ENCODE measurements around the gene TBATA. TPM values are rescaled to one million over a fixed set of nuclear protein-coding genes. Genes with fewer than 3 reads are reported as not detected.

TBATA gene
- total RNA-seq, 1 experiment from 2014 or later = not detected

GRCh38 chr10:70744617-70745143 is 40.5 kb downstream of the TBATA start:
- no peaks in the 10 kb centered on the region for H3K4me1 Mint-ChIP-seq
- POLR2A ChIA-PET = interaction anchor here (0.5 kb wide), 1 partner anchor 1442 kb away, joined by 4 read pairs; no protein-coding TSS in a partner anchor
- peaks cover 7% of the 10 kb centered on the region for H3K9me3 Mint-ChIP-seq
- H3K36me3 Mint-ChIP-seq = 0 out of 2 replicates have a peak, but pooled peaks cover 3% of the 10 kb centered on the region
- H3K4me3 Mint-ChIP-seq = no peak overlapping the region
- DNase-seq (ENCODE audit: low spot score) = no peak
- no peak for ATAC-seq
- H3K27ac Mint-ChIP-seq = no peak overlapping the region
- TF ChIP-seq MYBL2 (CRISPR knock-in tag; IDR thresholded peaks at IDR 0.05) (no peak), SMAD4 (CRISPR knock-in tag; IDR thresholded peaks at IDR 0.05) (no peak), JUN (CRISPR knock-in tag; IDR thresholded peaks at IDR 0.05) (no peak), ZNF317 (CRISPR knock-in tag; IDR thresholded peaks at IDR 0.05; ENCODE audit: borderline replicate concordance, low read depth) (no peak), ELF4 (CRISPR knock-in tag; IDR thresholded peaks at IDR 0.05; ENCODE audit: low read depth) (no peak), ZNF263 (CRISPR knock-in tag; IDR thresholded peaks at IDR 0.05; ENCODE audit: low read depth) (no peak), TEAD4 (CRISPR knock-in tag; IDR thresholded peaks at IDR 0.05) (no peak), GTF2I (CRISPR knock-in tag; conservative IDR thresholded peaks at IDR 0.05) (no peak), CREB1 (CRISPR knock-in tag; IDR thresholded peaks at IDR 0.05) (no peak), ZNF219 (CRISPR knock-in tag; IDR thresholded peaks at IDR 0.05; ENCODE audit: borderline replicate concordance) (no peak), PRRX2 (CRISPR knock-in tag; IDR thresholded peaks at IDR 0.05) (no peak), RORB (CRISPR knock-in tag; IDR thresholded peaks at IDR 0.05) (no peak), SOX15 (CRISPR knock-in tag; IDR thresholded peaks at IDR 0.05) (no peak), IRF2 (CRISPR knock-in tag; IDR thresholded peaks at IDR 0.05; ENCODE audit: borderline replicate concordance, low read depth) (no peak), ZNF396 (CRISPR knock-in tag; IDR thresholded peaks at IDR 0.05; ENCODE audit: borderline replicate concordance) (no peak)
- TF ChIP-seq, protein P1, sequence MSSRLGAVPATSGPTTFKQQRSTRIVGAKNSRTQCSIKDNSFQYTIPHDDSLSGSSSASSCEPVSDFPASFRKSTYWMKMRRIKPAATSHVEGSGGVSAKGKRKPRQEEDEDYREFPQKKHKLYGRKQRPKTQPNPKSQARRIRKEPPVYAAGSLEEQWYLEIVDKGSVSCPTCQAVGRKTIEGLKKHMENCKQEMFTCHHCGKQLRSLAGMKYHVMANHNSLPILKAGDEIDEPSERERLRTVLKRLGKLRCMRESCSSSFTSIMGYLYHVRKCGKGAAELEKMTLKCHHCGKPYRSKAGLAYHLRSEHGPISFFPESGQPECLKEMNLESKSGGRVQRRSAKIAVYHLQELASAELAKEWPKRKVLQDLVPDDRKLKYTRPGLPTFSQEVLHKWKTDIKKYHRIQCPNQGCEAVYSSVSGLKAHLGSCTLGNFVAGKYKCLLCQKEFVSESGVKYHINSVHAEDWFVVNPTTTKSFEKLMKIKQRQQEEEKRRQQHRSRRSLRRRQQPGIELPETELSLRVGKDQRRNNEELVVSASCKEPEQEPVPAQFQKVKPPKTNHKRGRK (CRISPR knock-in tag; IDR thresholded peaks at IDR 0.05; ENCODE audit: borderline replicate concordance) = no peak
- TF ChIP-seq, protein P2, sequence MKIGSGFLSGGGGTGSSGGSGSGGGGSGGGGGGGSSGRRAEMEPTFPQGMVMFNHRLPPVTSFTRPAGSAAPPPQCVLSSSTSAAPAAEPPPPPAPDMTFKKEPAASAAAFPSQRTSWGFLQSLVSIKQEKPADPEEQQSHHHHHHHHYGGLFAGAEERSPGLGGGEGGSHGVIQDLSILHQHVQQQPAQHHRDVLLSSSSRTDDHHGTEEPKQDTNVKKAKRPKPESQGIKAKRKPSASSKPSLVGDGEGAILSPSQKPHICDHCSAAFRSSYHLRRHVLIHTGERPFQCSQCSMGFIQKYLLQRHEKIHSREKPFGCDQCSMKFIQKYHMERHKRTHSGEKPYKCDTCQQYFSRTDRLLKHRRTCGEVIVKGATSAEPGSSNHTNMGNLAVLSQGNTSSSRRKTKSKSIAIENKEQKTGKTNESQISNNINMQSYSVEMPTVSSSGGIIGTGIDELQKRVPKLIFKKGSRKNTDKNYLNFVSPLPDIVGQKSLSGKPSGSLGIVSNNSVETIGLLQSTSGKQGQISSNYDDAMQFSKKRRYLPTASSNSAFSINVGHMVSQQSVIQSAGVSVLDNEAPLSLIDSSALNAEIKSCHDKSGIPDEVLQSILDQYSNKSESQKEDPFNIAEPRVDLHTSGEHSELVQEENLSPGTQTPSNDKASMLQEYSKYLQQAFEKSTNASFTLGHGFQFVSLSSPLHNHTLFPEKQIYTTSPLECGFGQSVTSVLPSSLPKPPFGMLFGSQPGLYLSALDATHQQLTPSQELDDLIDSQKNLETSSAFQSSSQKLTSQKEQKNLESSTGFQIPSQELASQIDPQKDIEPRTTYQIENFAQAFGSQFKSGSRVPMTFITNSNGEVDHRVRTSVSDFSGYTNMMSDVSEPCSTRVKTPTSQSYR (CRISPR knock-in tag; IDR thresholded peaks at IDR 0.05) = no peak
- TF ChIP-seq, protein P3, sequence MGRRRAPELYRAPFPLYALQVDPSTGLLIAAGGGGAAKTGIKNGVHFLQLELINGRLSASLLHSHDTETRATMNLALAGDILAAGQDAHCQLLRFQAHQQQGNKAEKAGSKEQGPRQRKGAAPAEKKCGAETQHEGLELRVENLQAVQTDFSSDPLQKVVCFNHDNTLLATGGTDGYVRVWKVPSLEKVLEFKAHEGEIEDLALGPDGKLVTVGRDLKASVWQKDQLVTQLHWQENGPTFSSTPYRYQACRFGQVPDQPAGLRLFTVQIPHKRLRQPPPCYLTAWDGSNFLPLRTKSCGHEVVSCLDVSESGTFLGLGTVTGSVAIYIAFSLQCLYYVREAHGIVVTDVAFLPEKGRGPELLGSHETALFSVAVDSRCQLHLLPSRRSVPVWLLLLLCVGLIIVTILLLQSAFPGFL (CRISPR knock-in tag; IDR thresholded peaks at IDR 0.05; ENCODE audit: borderline replicate concordance) = no peak
- TF ChIP-seq, protein P4, sequence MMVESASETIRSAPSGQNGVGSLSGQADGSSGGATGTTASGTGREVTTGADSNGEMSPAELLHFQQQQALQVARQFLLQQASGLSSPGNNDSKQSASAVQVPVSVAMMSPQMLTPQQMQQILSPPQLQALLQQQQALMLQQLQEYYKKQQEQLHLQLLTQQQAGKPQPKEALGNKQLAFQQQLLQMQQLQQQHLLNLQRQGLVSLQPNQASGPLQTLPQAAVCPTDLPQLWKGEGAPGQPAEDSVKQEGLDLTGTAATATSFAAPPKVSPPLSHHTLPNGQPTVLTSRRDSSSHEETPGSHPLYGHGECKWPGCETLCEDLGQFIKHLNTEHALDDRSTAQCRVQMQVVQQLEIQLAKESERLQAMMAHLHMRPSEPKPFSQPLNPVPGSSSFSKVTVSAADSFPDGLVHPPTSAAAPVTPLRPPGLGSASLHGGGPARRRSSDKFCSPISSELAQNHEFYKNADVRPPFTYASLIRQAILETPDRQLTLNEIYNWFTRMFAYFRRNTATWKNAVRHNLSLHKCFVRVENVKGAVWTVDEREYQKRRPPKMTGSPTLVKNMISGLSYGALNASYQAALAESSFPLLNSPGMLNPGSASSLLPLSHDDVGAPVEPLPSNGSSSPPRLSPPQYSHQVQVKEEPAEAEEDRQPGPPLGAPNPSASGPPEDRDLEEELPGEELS (CRISPR knock-in tag; IDR thresholded peaks at IDR 0.05) = no peak
- TF ChIP-seq, protein P5, sequence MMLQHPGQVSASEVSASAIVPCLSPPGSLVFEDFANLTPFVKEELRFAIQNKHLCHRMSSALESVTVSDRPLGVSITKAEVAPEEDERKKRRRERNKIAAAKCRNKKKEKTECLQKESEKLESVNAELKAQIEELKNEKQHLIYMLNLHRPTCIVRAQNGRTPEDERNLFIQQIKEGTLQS (CRISPR knock-in tag; conservative IDR thresholded peaks at IDR 0.05) = no peak
- no peaks in the 10 kb centered on the region for H3K27me3 Mint-ChIP-seq (ENCODE audit: low read depth)
- CTCF ChIA-PET = interaction anchor here (1.1 kb wide), 1 partner anchor 186 kb away, joined by 3 read pairs; no protein-coding TSS in a partner anchor
